Gastrocnemius medialis (tissue), 4 donors: ENCODE data around the gene GRM4.

ENCODE experiments used
- CTCF ChIP-seq, 5 experiments: fragments of 450-650 bp in 3 of 5; fragments of 200-600 bp in 2 of 5; sonication (generic) in 2 of 5; IDR thresholded peaks in 4 of 5; conservative IDR thresholded peaks in 1 of 5; 1 replicate in 4 of 5; 2 replicates in 1 of 5; pipeline ENCODE4 v1.5.1; 2016 to 2019; ENCODE audit warnings: antibody characterized with exemption in 5 of 5, mild to moderate bottlenecking in 3 of 5, moderate library complexity in 3 of 5
- POLR2A ChIP-seq, 2 donors: fragments of 450-650 bp; IDR thresholded peaks; one replicate each; pipeline ENCODE4 v1.6.1; 2017; ENCODE audit warnings: antibody characterized with exemption in 2 of 2, mild to moderate bottlenecking in 2 of 2, moderate library complexity in 2 of 2

- TF ChIP-seq CTCF (IDR thresholded peaks at IDR 0.05 in 4 of 5, conservative IDR thresholded peaks at IDR 0.05 in 1 of 5) (no peak), POLR2A (IDR thresholded peaks at IDR 0.05) (no peak)
Observed at GRCh38 chr6:34094474-34095135, 51.3 kb downstream of the GRM4 start.
